GM15510 (cell line): Measurements from ENCODE around the gene PLEKHG5.
A peak's percentile ranks its signal among the peaks of the same experiment; 100 is the strongest.

Experiments used
- POLR2A ChIP-seq: IDR thresholded peaks from 3 replicates; pipeline ENCODE4 v1.6.1; 2011; ENCODE audit warnings: borderline replicate concordance; ENCODE audit not compliant: insufficient read length; ENCODE audit errors: extremely low read depth

PLEKHG5 gene

DNA sequence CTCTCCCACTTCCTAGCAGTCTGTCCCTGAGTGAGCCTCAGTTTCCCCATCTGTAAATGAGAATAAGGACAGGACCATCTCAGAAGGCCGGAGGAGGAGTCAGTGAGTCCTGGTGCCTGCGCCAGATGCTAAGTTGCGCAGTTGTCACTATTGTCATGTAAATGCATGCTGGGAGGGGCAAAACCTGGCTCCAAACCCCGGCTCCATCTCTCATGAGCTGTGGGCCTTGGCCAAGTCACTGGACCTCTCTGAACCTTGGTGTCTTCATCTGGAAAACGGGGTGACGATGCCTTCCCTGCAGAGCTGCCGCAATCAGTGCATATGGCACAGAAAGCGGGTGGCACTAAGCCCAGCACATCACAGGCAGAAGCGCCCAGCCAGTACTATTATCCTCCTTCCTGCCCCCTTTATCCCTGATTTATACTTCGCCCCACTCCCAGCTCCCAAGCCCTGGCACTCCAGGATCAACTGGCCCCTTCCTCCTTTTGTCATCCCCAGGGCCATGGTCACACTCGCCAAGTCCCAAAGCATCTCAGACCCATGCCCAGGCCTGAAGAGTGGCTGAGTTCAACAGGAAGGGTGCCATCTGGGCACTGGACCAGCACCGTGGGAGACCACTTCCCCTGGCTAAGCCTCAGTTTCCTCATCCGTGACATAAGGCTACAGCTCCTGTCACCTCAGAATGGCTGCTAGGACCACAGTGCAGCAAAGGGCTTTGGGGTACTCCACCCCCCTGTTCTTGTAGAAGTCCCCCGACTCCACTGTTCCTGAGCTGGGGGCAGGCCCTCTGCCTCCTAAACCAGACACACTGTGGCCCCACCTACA lies 4.3 kb upstream of the PLEKHG5 start:
- TF ChIP-seq POLR2A: no peak

DNA sequence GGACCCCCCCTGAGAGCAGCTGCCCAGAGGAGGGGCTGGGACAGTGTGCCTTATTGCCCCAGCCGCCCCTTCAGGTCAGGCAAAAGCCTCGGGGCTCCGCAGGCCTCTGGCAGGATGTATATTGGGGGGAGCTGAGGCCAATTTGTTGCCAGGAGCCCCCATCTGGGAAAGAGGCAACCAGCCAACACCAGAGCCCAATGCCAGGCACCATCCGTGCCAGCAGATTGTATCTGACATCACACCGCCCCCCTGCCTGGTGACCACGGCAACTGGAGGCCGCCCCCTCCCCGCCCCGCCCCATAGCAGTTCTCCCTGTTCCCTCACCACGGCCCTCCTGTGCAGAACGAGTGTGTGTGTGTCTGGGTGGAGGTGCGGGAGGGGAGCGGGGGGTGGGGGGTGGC lies 3.6 kb upstream of the PLEKHG5 start:
- no peak for TF ChIP-seq POLR2A

GRCh38 chr1:6494627-6495026 lies 3.2 kb upstream of the PLEKHG5 start:
- no peak for TF ChIP-seq POLR2A

DNA sequence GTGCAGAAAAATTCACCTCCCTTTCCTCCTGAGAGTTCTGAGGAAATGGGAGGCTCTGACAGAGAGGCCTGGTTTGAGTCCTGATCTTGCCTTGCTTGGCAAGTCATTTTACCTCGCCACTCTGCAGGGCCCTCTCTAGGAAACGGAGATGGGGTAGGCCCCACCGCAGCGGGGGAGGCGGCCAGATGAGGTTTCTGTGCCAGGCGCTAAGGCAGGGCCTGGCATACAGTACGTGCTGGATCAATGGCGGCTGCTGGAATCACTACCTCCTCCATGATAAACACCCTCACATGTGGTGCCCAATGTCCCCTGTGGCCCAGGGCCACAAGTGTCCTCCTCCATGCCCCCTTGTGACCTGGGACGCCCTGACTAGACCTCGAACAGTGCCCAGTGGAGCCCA lies 499 bp upstream of the PLEKHG5 start:
- no peak for TF ChIP-seq POLR2A

GRCh38 chr1:6491081-6491449 lies 402 bp downstream of the PLEKHG5 start:
- no peak for TF ChIP-seq POLR2A

GRCh38 chr1:6490181-6491080 lies 1.0 kb downstream of the PLEKHG5 start:
- peak; percentile 43 for TF ChIP-seq POLR2A

- no peak for TF ChIP-seq POLR2A
These were observed 1.7 kb downstream of the PLEKHG5 start for GRCh38 chr1:6489799-6490180.

- no peak for TF ChIP-seq POLR2A
These were observed 2.1 kb downstream of the PLEKHG5 start for GRCh38 chr1:6489383-6489765.

DNA sequence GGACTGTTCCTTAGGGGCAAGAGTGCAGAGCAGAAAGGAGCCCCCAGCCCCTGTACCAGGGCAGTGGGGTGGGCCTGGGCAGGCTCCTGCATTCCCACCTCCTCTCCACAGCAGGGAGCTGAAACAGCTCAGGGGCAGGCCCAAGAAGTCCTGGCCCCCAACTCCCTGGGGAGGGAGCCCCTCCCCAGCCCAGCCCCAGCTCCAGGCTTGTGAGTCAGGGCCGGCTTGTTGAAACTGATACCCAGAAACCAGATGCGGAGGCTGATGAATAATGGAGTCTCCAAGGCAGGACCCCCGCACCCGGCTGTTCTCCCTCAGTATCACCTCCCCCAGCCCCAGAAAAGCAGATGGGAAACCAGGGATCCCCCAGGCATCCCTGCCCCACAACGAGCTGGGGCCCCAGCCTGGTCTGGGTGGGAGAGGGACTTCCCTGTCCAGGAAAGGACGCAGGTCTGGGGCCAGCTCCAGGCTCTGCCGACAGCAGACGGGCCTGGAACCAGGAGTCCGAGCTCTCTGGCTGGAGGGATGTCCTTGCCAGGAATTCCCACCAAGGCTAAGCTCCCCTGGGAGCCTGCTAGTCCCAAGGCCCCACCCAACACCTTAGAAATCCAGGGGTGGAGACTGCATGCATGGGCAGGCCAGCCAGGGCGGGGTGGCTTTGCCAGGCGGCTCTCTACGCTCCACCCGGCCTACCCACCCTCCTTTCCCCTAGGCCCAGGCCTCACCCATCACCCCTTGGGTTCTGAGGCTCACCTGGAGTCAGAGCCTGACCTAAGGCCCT lies 2.7 kb downstream of the PLEKHG5 start:
- no peak for TF ChIP-seq POLR2A

DNA sequence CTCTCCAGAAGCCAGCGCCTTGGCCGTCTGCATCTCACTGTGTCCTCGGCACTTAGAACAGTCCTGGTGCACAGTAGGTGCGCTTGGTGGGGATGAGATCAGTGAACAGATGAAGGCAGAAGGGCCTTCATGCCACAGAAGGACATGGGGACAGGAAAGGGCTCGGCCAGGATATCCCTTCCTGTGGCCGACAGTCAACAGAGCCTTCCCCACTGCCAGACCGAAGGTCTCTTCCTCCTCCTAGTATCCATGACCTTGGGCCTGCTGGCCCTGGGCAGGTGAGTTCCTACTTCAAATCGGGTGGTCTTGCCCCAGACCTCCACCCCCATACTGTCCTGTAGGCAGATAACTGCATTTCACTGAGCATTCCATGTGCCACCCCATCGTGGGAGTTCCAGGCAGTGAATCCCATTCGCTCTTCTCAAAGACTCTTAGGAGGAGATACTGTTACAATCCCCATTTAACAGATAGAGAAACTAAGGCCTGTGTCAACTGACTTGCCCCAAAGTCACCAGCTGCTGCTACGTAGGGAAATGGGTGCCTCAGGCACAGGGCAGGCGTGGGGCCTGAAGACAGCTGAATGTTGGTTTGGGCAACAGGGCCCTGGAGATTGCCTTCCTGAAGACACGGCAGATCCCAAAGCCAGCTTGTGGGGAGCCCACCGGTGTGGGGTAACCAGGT lies 3.5 kb downstream of the PLEKHG5 start:
- no peak for TF ChIP-seq POLR2A

GRCh38 chr1:6486433-6487011 lies 4.9 kb downstream of the PLEKHG5 start:
- TF ChIP-seq POLR2A: no peak

DNA sequence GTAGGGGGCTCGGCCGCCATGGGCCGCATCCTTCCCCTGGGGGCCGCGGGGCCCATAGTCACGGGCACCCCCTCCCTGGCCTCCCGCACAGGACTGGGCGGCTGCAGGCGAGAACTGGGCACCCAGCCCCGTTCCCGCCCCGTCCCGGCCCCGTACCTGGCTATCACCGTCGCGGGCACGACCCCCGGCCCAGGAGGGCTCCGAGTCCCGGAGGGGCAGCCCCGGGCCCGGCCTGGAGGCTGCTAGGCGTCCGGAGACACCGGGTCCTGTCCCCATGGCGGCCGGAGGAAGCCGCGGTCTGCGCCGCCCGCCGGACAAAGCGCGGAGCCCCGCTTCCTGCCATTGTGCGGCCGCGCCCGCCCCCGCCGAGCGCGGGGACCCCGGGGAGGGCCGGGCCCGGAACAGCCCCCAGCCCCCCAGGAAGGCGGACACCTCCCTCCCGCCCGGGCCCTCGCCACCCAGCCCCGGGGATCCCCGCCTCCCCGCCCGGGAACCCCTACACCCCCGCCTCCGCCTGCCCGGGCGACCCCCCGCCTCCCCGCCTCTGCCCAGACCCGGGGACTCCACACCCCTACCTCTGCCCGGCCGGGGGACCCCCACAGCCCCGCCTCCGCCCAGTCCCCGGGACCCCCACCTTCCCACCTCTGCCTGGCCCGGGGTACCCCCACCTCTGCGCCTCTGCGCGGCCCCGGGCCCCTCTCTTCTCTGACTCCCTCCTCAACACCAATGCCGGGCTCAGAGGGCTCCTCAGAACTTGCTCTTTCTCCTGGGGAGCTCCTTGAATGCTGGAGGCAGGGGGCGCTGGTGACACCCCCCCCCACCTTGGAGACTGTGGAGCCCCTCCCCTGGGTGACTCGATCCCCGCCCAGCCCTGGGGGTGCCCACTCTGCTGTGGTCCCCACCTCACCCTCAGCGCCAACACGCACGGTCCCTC lies 6.0 kb downstream of the PLEKHG5 start:
- no peak for TF ChIP-seq POLR2A

- TF ChIP-seq POLR2A: no peak
These were observed 6.7 kb downstream of the PLEKHG5 start for GRCh38 chr1:6484826-6485167.
